ENCODE results near the gene KCNT1. TPM values are rescaled to one million over a fixed set of nuclear protein-coding genes. Genes with fewer than 3 reads are reported as not detected.

Gene KCNT1
- total and polyA plus RNA-seq, 10 of the 15 experiments (the other 5 are each of a cell fraction or from before 2014, with no cell fraction given), result not detected

- ChIA-PET POLR2A (no interaction called here), RAD21 (ENCODE audit: unreplicated experiment) (no interaction called here), SMC1A (ENCODE audit: uncharacterized antibody, unreplicated experiment) (no interaction called here), CTCF (no interaction called here)
- DNase-seq (ENCODE audit: low read depth, low spot score), result no peak
- no peaks in the 10 kb centered on the region for H3K79me2 ChIP-seq (ENCODE audit: control insufficient read depth, insufficient read depth, low read length)
- in situ Hi-C loops (cut with MboI), result no loop called here
- no peak overlapping the region for H3K9ac ChIP-seq (ENCODE audit: control insufficient read depth, insufficient read depth, low read length)
- H3K4me3 ChIP-seq, result no peak overlapping the region
- H3K9me3 ChIP-seq (replicated peaks; ENCODE audit: control insufficient read depth, insufficient read depth, low read length), result no peaks in the 10 kb centered on the region
- 49% methylated on average over 16 of the region's 16 CpGs for WGBS (ENCODE audit: insufficient coverage, insufficient replicate concordance, low lambda C conversion rate, missing lambda C conversion rate)
- no peak for ATAC-seq
- H3K27ac ChIP-seq (ENCODE audit: control insufficient read depth, insufficient read depth), result no peak overlapping the region
- no peaks in the 10 kb centered on the region for H3K4me1 ChIP-seq (ENCODE audit: control insufficient read depth, insufficient read depth, low read length)
- no TSS peak for BruUV-seq (replicated peaks)
- no peak for FAIRE-seq
- no peaks in the 10 kb centered on the region for H3K27me3 ChIP-seq (replicated peaks in 1 of 2; ENCODE audit: control insufficient read depth in 2 of 2, insufficient read depth in 2 of 2, low read length in 1 of 2)
- intact Hi-C loops (cut with micrococcal nuclease; ENCODE audit: unreplicated experiment), result no loop called here
- TF ChIP-seq NRF1 (conservative IDR thresholded peaks at IDR 0.05; ENCODE audit: low read depth, low read length), result no peak
- no peak for TF ChIP-seq IRF5 (IDR thresholded peaks at IDR 0.05; ENCODE audit: borderline replicate concordance)
- no peaks in the 10 kb centered on the region for H3K36me3 ChIP-seq (ENCODE audit: control insufficient read depth in 2 of 2, insufficient read depth in 2 of 2, low read length in 1 of 2)
- H4K20me1 ChIP-seq (ENCODE audit: control insufficient read depth, insufficient read depth), result no peaks in the 10 kb centered on the region
- H2AFZ ChIP-seq (ENCODE audit: control insufficient read depth, low read depth, low read length), result no peak overlapping the region
- H3K4me2 ChIP-seq (ENCODE audit: control insufficient read depth, insufficient read depth), result no peak overlapping the region
These were observed 21.9 kb upstream of the KCNT1 start for GRCh38 chr9:135680056-135680455.

- H2AFZ ChIP-seq (ENCODE audit: control insufficient read depth, low read depth, low read length), result no peak overlapping the region
- no peaks in the 10 kb centered on the region for H4K20me1 ChIP-seq (ENCODE audit: control insufficient read depth, insufficient read depth)
- ChIA-PET CTCF (no interaction called here), SMC1A (ENCODE audit: uncharacterized antibody, unreplicated experiment) (no interaction called here), RAD21 (ENCODE audit: unreplicated experiment) (no interaction called here), POLR2A (no interaction called here)
- H3K79me2 ChIP-seq (ENCODE audit: control insufficient read depth, insufficient read depth, low read length), result no peaks in the 10 kb centered on the region
- no peak overlapping the region for H3K27ac ChIP-seq (ENCODE audit: control insufficient read depth, insufficient read depth)
- in situ Hi-C loops (cut with MboI) (no loop called here), intact Hi-C loops (cut with micrococcal nuclease; ENCODE audit: unreplicated experiment) (no loop called here)
- H3K4me2 ChIP-seq (ENCODE audit: control insufficient read depth, insufficient read depth), result no peak overlapping the region
- H3K27me3 ChIP-seq (replicated peaks in 1 of 2; ENCODE audit: control insufficient read depth in 2 of 2, insufficient read depth in 2 of 2, low read length in 1 of 2), result no peaks in the 10 kb centered on the region
- H3K4me3 ChIP-seq, result no peak overlapping the region
- no TSS peak for BruUV-seq (replicated peaks)
- H3K36me3 ChIP-seq (ENCODE audit: control insufficient read depth in 2 of 2, insufficient read depth in 2 of 2, low read length in 1 of 2), result no peaks in the 10 kb centered on the region
- FAIRE-seq, result no peak
- no peaks in the 10 kb centered on the region for H3K9me3 ChIP-seq (replicated peaks; ENCODE audit: control insufficient read depth, insufficient read depth, low read length)
- H3K4me1 ChIP-seq (ENCODE audit: control insufficient read depth, insufficient read depth, low read length), result no peaks in the 10 kb centered on the region
- H3K9ac ChIP-seq (ENCODE audit: control insufficient read depth, insufficient read depth, low read length), result no peak overlapping the region
- DNase-seq (ENCODE audit: low read depth, low spot score), result no peak
- WGBS (ENCODE audit: insufficient coverage, insufficient replicate concordance, low lambda C conversion rate, missing lambda C conversion rate), result 52% methylated on average over 5 of the region's 5 CpGs
- no peak for ATAC-seq
- no peak for TF ChIP-seq CEBPB (IDR thresholded peaks at IDR 0.05; ENCODE audit: borderline replicate concordance in 1 of 2, low read depth in 2 of 2, low read length in 2 of 2)
- TF ChIP-seq MAX (IDR thresholded peaks at IDR 0.05; ENCODE audit: low read depth, low read length), result no peak
- no peak for TF ChIP-seq NFXL1 (IDR thresholded peaks at IDR 0.05; ENCODE audit: borderline replicate concordance)
- no peak for TF ChIP-seq NKRF (conservative IDR thresholded peaks at IDR 0.05)
- TF ChIP-seq PRDM15 (CRISPR knock-in tag; IDR thresholded peaks at IDR 0.05), result no peak
- TF ChIP-seq ESRRA (IDR thresholded peaks at IDR 0.05; ENCODE audit: low read length), result no peak
- TF ChIP-seq ATF3 (IDR thresholded peaks at IDR 0.05; ENCODE audit: borderline replicate concordance, extremely low read depth, low read depth, low read length), result no peak
- no peak for TF ChIP-seq HDGF (IDR thresholded peaks at IDR 0.05)
These were observed 20.8 kb upstream of the KCNT1 start for GRCh38 chr9:135681161-135681560.

Measured in GM12878 (cell line).